Measurements from ENCODE around the gene NEURL4. TPM values are rescaled to one million over a fixed set of nuclear protein-coding genes. Genes with fewer than 3 reads are reported as not detected.

The NEURL4 gene
- total RNA-seq, 1 donor from 2014 or later, result 35.6 TPM

DNA sequence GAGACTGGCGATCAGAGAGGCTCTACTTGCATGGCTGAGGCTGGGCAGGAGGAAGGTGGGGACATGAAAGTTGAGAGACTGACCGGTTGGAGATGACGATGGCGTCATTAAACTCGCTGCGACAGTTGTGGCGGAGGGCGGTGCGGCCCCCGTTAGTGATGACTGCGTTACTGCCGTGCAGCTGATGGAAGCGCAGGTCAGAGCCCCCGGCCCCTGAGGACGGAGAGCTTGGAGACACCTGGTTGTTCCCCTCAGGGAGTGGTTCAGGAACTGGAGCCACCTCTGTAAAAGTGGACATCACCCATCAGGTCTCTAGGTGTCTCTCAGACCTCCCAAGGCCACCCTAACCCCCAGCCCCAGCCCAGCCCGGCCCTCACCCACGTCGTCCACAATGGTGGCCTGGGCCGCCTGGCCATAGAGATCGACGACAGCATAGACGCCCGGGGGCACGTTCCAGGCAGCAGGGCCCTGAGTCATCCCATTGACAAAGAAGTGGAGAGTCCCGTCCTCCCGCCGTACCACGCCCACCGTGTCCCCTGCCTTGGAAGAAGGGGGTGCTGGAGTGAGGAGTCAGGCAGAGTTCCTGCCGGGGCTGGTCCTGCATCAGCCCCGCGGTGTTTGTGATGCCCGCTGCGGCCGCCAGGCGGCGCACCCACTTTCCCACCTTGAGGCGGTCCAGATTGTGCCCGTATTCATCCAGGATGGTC lies 5.3 kb downstream of the NEURL4 start:
- DNase-seq (ENCODE audit: low spot score), result no peak

- no peak for DNase-seq (ENCODE audit: low spot score)
These were observed 6.5 kb downstream of the NEURL4 start for GRCh38 chr17:7322520-7323194.

GRCh38 chr17:7321466-7321865 lies 7.7 kb downstream of the NEURL4 start:
- no peak for DNase-seq (ENCODE audit: low spot score)

GRCh38 chr17:7318121-7318860 lies 10.8 kb downstream of the NEURL4 start:
- DNase-seq (ENCODE audit: low spot score), result no peak

DNA sequence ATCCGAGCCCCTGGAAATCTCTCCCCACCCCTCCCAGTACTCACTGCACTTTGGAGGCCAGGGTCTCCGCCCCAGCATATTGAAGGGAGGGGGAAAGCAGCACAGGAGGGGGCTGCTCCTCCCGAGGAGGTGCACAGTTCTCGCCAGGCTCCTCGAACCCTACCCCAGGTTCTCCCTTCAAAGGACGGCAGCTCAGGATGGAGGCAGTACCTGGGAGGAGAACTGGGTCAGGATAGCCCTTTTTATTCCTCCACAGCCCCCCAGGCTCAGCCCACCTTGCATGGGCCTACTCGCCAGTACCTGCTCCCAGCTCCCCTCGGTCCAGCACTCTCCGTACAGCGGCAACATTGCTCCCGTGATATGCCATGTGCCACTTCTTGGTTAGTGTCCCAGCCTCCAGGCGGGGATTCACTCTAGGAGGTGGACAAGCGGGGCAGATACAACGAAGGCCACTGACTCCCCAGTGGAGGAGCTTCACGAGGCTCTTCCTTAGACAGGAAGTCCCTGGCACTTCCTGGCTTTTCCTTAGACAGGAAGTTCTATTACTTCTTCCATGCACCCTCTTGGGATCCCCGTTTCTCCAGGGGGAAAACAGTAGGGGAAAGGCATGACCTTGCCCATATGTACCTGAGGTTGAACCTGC lies 11.9 kb downstream of the NEURL4 start:
- no peak for DNase-seq (ENCODE audit: low spot score)

GRCh38 chr17:7315570-7316235 lies 13.4 kb downstream of the NEURL4 start:
- no peak for DNase-seq (ENCODE audit: low spot score)

DNA sequence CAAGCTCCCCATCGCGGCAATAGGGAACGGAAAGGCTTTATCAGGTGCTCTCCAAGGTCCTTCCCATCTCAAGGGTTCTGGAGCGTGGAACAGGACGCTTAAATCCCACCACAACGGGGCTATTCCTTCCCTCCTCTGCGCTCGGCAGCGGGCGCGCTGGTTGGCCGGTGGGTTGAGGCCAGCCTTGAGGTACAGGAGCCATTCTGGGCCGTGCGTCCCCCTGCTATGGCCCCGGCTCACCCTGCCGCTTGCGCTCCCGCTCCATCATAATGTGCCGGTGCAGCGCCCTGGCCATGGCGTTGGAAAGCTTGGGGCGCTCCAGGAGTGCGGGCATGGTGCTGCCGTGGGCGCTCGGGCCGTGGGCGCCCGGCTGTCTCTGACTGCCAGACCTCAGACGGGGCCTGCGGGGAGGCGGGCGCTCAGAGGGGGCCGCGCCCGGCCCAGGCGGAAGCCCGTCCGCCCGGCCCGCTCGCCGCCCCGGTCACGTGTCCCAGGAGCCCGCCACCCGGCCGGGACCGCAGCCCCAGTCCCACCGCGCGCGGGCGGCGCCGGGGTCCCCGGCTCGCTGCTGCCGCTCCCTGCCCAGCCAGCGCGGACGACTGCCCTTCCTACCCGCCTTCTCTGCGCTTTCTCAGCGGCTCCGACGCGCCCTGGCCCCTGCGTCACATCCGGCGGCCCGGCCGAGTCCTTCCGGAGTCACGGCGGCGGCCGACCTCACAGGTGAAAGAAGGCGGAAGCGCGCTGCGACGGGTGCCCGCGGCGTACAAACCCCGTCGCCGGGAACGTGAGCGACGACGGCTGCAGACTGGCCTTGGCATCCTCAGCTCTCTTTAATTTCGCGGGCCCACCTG lies 14.2 kb downstream of the NEURL4 start, which contains the start of gene GPS2:
GPS2 (minus strand) TSS at position 642 of the 851 bp plus-strand sequence; CDS start at position 334, 308 bp downstream.
- peak; percentile 91 for DNase-seq (ENCODE audit: low spot score)

DNA sequence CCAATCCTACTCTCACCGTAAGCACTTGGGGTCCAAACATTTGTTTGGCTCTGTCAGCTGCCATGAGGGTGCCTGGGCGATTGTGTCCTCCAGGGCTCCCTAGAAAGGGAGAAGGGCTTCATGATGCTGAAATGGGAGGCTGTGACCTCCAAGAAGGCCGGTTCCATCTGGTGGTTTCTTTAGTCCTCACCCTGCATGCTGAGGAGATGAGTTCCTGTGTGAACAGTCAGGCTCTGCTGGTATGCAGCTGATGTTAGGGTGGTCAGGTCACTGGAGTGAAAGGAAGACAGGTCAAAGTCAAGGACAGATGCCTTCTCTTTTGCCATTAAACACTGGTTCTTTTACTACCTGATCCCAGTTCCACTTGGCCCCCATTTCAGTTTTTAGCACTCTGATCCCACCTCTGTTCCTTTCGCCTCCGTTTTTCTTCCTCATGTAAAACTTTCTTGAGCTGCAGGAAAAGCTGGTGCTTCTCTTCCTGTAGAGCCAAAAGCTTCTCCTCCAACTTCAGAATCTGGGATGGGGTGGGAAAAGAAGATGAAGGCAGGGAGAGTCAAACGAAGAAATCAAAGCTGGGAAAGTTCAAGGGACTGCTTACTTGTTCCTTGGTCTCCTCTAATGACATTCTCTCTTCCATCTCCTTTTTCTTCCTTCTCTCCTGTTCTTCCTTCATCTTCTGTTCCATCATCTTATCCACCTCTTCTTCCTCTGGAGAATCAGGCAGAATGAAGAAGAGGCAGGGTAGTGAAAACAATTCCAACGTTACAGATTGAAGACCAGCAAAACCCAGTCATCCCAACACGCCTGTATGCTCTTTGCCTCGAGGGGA lies 15.0 kb downstream of the NEURL4 start:
- DNase-seq (ENCODE audit: low spot score), result no peak

- DNase-seq (ENCODE audit: low spot score), result no peak
These were observed 15.8 kb downstream of the NEURL4 start for GRCh38 chr17:7313088-7313889.

DNA sequence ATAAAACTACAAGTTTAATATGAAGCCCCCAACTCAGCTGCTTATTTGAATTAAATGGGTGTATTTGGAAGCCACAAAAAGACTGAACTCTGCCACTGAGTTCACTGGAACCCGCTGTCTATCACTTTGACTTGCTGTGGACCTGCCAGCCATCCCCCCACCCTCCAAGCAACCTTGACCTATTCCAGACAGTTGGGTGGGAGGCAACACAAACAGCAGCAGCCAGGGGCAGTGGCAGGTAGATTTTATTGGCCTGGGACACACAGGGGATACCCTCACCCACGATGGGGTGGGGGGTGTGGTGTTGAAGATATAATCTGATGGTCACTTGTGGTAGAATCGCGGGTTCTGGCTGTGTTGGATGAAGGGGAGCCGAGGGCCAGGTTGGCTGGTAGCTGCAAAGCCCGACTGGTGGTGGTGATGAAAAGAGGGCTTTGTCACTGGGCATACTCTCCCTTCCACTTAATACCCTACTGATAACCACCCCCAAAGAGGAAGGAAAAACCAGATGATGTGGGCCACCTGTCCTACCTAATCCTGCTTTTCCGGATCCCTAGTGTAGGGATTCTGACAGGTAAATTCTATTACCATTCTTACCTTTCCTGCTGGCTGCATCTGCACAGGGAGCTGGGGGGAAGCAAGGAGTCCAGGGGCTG lies 16.6 kb downstream of the NEURL4 start:
- no peak for DNase-seq (ENCODE audit: low spot score)

DNA sequence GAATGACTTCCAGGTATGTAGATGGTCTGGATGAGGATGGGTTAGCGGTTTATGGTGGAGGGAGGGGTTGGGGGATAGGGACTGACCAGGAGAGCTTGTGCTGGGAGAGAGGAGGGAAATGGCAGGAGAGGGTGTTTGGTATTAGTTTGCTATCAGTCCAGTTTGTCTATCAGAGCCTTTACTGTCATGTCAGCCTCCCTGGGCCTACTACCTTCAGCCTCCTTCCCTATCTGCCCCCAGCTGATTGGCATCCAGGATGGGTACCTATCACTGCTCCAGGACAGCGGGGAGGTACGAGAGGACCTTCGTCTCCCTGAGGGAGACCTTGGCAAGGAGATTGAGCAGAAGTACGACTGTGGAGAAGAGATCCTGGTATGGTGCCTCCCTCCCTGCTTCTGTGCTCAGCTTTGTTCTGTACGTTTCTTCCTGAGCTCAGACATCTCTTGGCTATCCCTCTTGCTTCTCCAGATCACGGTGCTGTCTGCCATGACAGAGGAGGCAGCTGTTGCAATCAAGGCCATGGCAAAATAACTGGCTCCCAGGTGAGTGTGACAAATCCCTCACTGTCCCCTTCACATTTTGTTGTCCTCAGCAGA lies 17.9 kb downstream of the NEURL4 start:
- no peak for DNase-seq (ENCODE audit: low spot score)

DNA sequence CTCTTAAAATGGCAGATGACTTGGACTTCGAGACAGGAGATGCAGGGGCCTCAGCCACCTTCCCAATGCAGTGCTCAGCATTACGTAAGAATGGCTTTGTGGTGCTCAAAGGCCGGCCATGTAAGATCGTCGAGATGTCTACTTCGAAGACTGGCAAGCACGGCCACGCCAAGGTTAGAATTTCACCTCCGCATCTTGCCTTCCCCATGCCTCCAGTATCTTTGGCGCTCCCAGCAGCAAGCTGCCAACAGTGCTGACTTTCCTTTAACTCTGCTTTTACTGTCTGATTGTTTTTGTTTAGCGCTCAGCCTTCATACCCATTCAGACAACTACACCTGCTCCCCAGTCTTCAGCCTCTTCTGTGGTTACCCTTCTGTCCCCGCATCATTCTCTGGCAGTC lies 19.5 kb downstream of the NEURL4 start:
- no peak for DNase-seq (ENCODE audit: low spot score)

DNA sequence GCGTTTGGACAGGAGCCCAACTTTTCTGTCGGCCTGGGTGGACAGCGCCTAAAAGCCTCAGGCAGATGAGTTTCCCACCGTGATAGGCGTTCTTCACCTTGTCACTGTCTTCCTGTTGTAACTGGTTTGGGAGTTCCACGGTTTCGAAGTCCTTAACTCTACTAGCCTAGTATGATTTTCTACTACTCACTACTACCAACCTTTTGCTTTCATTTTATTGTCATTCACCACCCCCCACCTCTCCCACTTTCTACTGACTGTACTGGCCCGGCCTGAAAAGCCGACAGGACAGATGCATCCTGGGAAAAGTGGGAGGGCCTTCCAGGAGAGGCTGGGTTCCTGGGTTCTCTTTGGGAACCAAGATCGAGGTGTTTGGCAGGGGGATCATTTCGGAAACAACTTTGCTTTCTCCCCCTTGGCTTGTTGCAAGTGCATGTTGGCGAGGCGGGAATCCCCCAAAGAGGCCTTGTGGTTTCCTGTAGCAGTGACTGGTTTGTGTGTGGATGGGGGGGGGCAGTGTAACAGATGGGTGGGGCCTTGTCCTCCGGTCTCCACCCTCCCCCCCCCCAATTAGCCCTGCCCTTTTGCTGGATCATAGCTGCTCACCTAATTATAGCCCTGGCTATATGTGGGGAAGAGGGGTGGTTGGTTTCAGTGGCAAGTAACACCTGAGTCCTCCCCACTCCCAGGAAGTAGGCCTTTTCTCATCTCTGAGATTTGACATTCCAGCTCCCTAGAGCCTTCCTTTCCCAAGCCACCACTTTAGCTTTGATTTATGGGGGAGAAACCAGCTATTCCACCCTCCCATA lies 20.3 kb downstream of the NEURL4 start:
- peak; percentile 82 for DNase-seq (ENCODE audit: low spot score)

DNA sequence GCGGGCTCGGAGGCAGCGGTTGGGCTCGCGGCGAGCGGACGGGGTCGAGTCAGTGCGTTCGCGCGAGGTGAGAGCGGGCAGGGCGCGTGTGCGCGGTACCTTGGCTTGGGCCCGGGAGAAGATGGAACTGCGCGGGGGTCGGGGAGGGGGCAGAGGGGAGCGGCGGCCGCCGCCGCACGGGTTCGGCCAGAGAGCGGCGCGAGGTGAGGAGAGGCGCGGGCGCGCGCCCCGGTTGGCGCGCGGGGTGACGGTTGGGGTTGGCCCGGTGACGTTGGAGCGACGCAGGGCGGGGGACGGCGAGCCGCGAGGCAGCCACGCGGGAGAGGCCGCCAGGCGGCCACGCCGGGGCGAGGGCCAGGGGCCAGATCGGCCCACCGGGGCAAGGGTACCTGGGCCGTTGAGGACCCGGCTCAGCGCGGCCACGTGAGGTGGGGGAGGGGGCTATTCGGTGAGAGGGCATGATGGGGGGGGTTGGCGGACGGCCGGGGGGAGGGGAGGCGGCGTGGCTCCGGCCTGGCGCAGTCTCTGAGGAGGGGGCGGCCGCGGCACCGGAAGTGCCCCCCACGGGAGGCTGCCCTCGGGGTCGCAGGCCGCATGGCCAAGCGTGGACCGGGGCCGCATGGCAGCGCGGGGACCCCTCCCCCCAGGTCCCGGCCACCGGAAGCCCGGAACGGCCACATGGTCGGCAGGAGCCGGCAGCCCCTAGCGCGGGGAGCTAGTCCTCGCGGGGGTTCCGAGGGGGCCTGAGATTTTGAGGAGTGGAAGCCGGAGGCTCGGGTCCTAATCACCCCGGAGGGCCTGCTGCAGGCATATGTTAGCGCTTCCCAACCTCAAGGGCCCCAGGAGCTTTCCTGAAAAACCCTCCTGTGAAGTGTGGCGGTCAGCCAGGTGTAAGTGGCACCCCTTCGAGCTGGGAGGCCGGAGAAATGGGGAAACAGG lies 21.2 kb downstream of the NEURL4 start:
- DNase-seq (ENCODE audit: low spot score), result peak; percentile 29

- peak; percentile 100 for DNase-seq (ENCODE audit: low spot score)
These were observed 22.0 kb downstream of the NEURL4 start, which contains the start of gene EIF5A for GRCh38 chr17:7306911-7307685. Gene EIF5A (plus strand): TSS chr17:7307628. CDS start chr17:7309636, 2,008 bp downstream.

Data from umbilical cord (tissue), 2 donors.